HCT116 (cell line): ENCODE results near the gene CETN2. TPM values are rescaled to one million over a fixed set of nuclear protein-coding genes. Genes with fewer than 3 reads are reported as not detected.

ENCODE experiments used
- ATAC-seq: fragments of 200-7000 bp; cut with Tn5 transposase; 2 replicates; pipeline ENCODE4 v1.9.1; 2020; ENCODE audit warnings: mild to moderate bottlenecking, moderate library complexity
- BruUV-seq: library from RNA; stranded (reverse); fragments of 400-500 nt; replicated peaks from 2 replicates; lab custom pipeline; 2021; lab: Mats Ljungman, UMichigan
- CTCF ChIA-PET: fragments of 300-600 bp; sonication (Branson Sonifier 250); formaldehyde crosslinking; loops from one replicate; lab custom pipeline; 2021; ENCODE audit warnings: antibody characterized with exemption; lab: Charles Lee
- POLR2A ChIA-PET: fragments of 300-600, 350-600 bp; sonication (Branson Sonifier 250); formaldehyde crosslinking; loops from one replicate; lab custom pipeline; 2021; ENCODE audit warnings: antibody characterized with exemption; lab: Charles Lee
- RAD21 ChIA-PET, 2 experiments: fragments of 300-600 bp; sonication (Branson Sonifier 250); formaldehyde crosslinking; loops; one replicate each; lab custom pipeline; 2023; ENCODE audit warnings: low total read pairs in 2 of 2; ENCODE audit not compliant: uncharacterized antibody in 2 of 2, unreplicated experiment in 2 of 2, low non-redundant PET in 1 of 2; lab: Charles Lee
- DNase-seq: peaks from one replicate; pipeline ENCODE4 v3.0.0-alpha.2; 2010; ENCODE audit warnings: low read depth, low spot score
- H2AFZ ChIP-seq: fragments of 200-600 bp; shearing (Covaris generic), sonication (generic); 2 replicates; pipeline ENCODE4 v1.6.1; 2017; ENCODE audit warnings: low read depth, mixed run types, mixed read lengths, antibody characterized with exemption, low read length; ENCODE audit not compliant: poor library complexity, severe bottlenecking
- H3K27ac ChIP-seq: 2 replicates; pipeline ENCODE4 v1.5.1; 2012; ENCODE audit warnings: low read depth, low read length
- H3K27me3 ChIP-seq: fragments of 200-600 bp; sonication (generic); 2 replicates; pipeline ENCODE4 v1.6.1; 2016; ENCODE audit warnings: mixed run types, low read length, mixed read lengths; ENCODE audit not compliant: insufficient read depth
- H3K36me3 ChIP-seq, 2 experiments: fragments of 200-500 bp in 1 of 2; fragments of 200-600 bp in 1 of 2; sonication (Bioruptor generic) in 1 of 2; sonication (generic) in 1 of 2; 2 replicates each; pipeline versions ENCODE4 v1.5.1 to v1.6.1; 2014 to 2016; ENCODE audit warnings: low read length in 2 of 2, inconsistent platforms in 1 of 2, mixed read lengths in 1 of 2, mixed run types in 1 of 2; ENCODE audit not compliant: insufficient read depth in 2 of 2, control insufficient read depth in 1 of 2
- H3K4me1 ChIP-seq, 2 experiments: fragments of 200-600 bp in 1 of 2; sonication (generic) in 1 of 2; 2 replicates each; pipeline versions ENCODE4 v1.5.1 to v1.6.1; 2012 to 2017; ENCODE audit warnings: low read length in 2 of 2, inconsistent platforms in 1 of 2, mild to moderate bottlenecking in 1 of 2, mixed read lengths in 1 of 2, mixed run types in 1 of 2, moderate library complexity in 1 of 2; ENCODE audit not compliant: insufficient read depth in 2 of 2, control insufficient read depth in 1 of 2
- H3K4me2 ChIP-seq: fragments of 200-600 bp; sonication (generic); 2 replicates; pipeline ENCODE4 v1.6.1; 2017; ENCODE audit warnings: mixed run types, low read length, mixed read lengths
- H3K4me3 ChIP-seq, 2 experiments: fragments of 200-600 bp in 1 of 2; sonication (generic) in 1 of 2; replicated peaks in 1 of 2; 2 replicates each; pipeline ENCODE4 v1.5.1; 2011 to 2016; ENCODE audit warnings: low read length in 2 of 2, control low read depth in 1 of 2, low read depth in 1 of 2, mild to moderate bottlenecking in 1 of 2, mixed read lengths in 1 of 2, mixed run types in 1 of 2
- H3K79me2 ChIP-seq: fragments of 200-600 bp; sonication (generic); 2 replicates; pipeline ENCODE4 v1.6.1; 2017; ENCODE audit warnings: mild to moderate bottlenecking, mixed run types, low read length, moderate library complexity, mixed read lengths; ENCODE audit not compliant: insufficient read depth
- H3K9ac ChIP-seq: fragments of 200-600 bp; sonication (generic); 2 replicates; pipeline ENCODE4 v1.6.1; 2016; ENCODE audit warnings: low read length, mixed read lengths
- H3K9me2 ChIP-seq: fragments of 200-600 bp; sonication (generic), shearing (Covaris generic); 2 replicates; pipeline ENCODE4 v1.6.1; 2017; ENCODE audit warnings: mixed run types, mild to moderate bottlenecking, moderate library complexity; ENCODE audit not compliant: insufficient read depth
- H3K9me3 ChIP-seq, 2 experiments: fragments of 200-500 bp in 1 of 2; fragments of 200-600 bp in 1 of 2; sonication (Bioruptor generic) in 1 of 2; sonication (generic) in 1 of 2; 2 replicates each; pipeline ENCODE4 v1.6.1; 2014 to 2017; ENCODE audit warnings: low read length in 2 of 2, mixed read lengths in 2 of 2, inconsistent platforms in 1 of 2, low read depth in 1 of 2, mild to moderate bottlenecking in 1 of 2, mixed run types in 1 of 2, moderate library complexity in 1 of 2; ENCODE audit not compliant: control insufficient read depth in 1 of 2, insufficient read depth in 1 of 2
- H4K20me1 ChIP-seq: fragments of 200-600 bp; sonication (generic), shearing (Covaris generic); 2 replicates; pipeline ENCODE4 v1.6.1; 2017; ENCODE audit warnings: mixed run types, mild to moderate bottlenecking, moderate library complexity; ENCODE audit not compliant: insufficient read depth
- CEBPB ChIP-seq: IDR thresholded peaks from 2 replicates; pipeline ENCODE4 v1.6.1; 2012; ENCODE audit warnings: low read depth
- ELF1 ChIP-seq: IDR thresholded peaks from 2 replicates; pipeline ENCODE4 v1.6.1; 2012; ENCODE audit warnings: low read depth, borderline replicate concordance
- EZH2 ChIP-seq: fragments of 200-600 bp; sonication (generic); IDR thresholded peaks from 2 replicates; pipeline ENCODE4 v1.6.1; 2017; ENCODE audit warnings: antibody characterized with exemption, mixed run types
- EZH2phosphoT487 ChIP-seq: fragments of 200-600 bp; IDR thresholded peaks from 2 replicates; pipeline ENCODE4 v1.6.1; 2018; ENCODE audit warnings: antibody characterized with exemption, borderline replicate concordance
- FOSL1 ChIP-seq: IDR thresholded peaks from 2 replicates; pipeline ENCODE4 v1.6.1; 2012; ENCODE audit warnings: low read depth
- JUND ChIP-seq: IDR thresholded peaks from 2 replicates; pipeline ENCODE4 v1.6.1; 2012
- POLR2A ChIP-seq: IDR thresholded peaks from 2 replicates; pipeline ENCODE4 v1.7.0; 2011; ENCODE audit warnings: borderline replicate concordance; ENCODE audit not compliant: insufficient read depth, insufficient read length; ENCODE audit errors: extremely low read depth
- POLR2AphosphoS5 ChIP-seq: IDR thresholded peaks from 2 replicates; pipeline ENCODE4 v1.6.1; 2011; ENCODE audit warnings: mild to moderate bottlenecking, low read depth, low read length, moderate library complexity
- RAD21 ChIP-seq: IDR thresholded peaks from 2 replicates; pipeline ENCODE4 v1.6.1; 2012; ENCODE audit warnings: low read depth, mild to moderate bottlenecking
- REST ChIP-seq: IDR thresholded peaks from 2 replicates; pipeline ENCODE4 v1.6.1; 2012; ENCODE audit warnings: low read depth
- SP1 ChIP-seq: IDR thresholded peaks from 2 replicates; pipeline ENCODE4 v1.6.1; 2012; ENCODE audit warnings: low read depth
- SRF ChIP-seq: IDR thresholded peaks from 2 replicates; pipeline ENCODE4 v1.6.1; 2012; ENCODE audit warnings: low read depth
- ZNF274 ChIP-seq: fragments of 200-500 bp; sonication (Bioruptor generic); IDR thresholded peaks from 2 replicates; pipeline ENCODE4 v1.6.1; 2014; ENCODE audit warnings: mild to moderate bottlenecking, low read depth, low read length, inconsistent platforms
- intact Hi-C: fragments of 100-400 bp; cut with micrococcal nuclease; formaldehyde crosslinking; loops from 2 replicates; pipeline ENCODE4 v1.10.0; 2022
- total RNA-seq: library from RNA; stranded (reverse); gene quantifications from one replicate; pipeline ENCODE4 v1.2.1, GENCODE V29; 2021; ENCODE audit not compliant: unreplicated experiment
- TF ChIP-seq, protein P1 (sequence below), 3 experiments: fragments of 200-600 bp in 1 of 3; sonication (generic) in 1 of 3; IDR thresholded peaks in 2 of 3; conservative IDR thresholded peaks in 1 of 3; 2 replicates each; pipeline ENCODE4 v1.5.1; 2012 to 2017; ENCODE audit warnings: low read depth in 2 of 3, low read length in 2 of 3, antibody characterized with exemption in 1 of 3, borderline replicate concordance in 1 of 3, control low read depth in 1 of 3, mild to moderate bottlenecking in 1 of 3, mixed read lengths in 1 of 3, mixed run types in 1 of 3, moderate library complexity in 1 of 3; ENCODE audit not compliant: insufficient read depth in 1 of 3

The CETN2 gene
- total RNA-seq, 1 experiment from 2014 or later: 20.9 TPM

GRCh38 chrX:152850465-152850864 lies 19.9 kb upstream of the CETN2 start:
- CTCF ChIA-PET: no interaction called here
- Histone ChIP-seq H3K27me3 (no peaks in the 10 kb centered on the region), H3K4me3 (no peak overlapping the region), H3K9ac (no peak overlapping the region), H3K36me3 (peaks cover 0 to 3% of the 10 kb centered on the region in 2 experiments; a peak in 1 of 4 replicates), H3K4me1 (no peaks in the 10 kb centered on the region), H3K4me2 (no peak overlapping the region), H2AFZ (no peak overlapping the region), H3K79me2 (0 out of 2 replicates have a peak, but pooled peaks cover under 1% of the 10 kb centered on the region), H3K9me3 (no peaks in the 10 kb centered on the region), H4K20me1 (no peaks in the 10 kb centered on the region), H3K9me2 (no peaks in the 10 kb centered on the region), H3K27ac (no peak overlapping the region)
- DNase-seq (no peak), ATAC-seq (no peak)
- intact Hi-C loops: no loop called here
- POLR2A ChIA-PET: no interaction called here
- BruUV-seq: no TSS peak
- RAD21 ChIA-PET: no interaction called here
- TF ChIP-seq REST (no peak), SP1 (no peak)

GRCh38 chrX:152847281-152847680 lies 16.7 kb upstream of the CETN2 start:
- no peaks in the 10 kb centered on the region for H3K9me2 ChIP-seq
- BruUV-seq: no TSS peak
- no peaks in the 10 kb centered on the region for H3K27me3 ChIP-seq
- no peak overlapping the region for H3K27ac ChIP-seq
- ATAC-seq (no peak), DNase-seq (no peak)
- H2AFZ ChIP-seq: no peak overlapping the region
- H3K9ac ChIP-seq: no peak overlapping the region
- ChIA-PET CTCF (no interaction called here), POLR2A (no interaction called here), RAD21 (no interaction called here)
- no peaks in the 10 kb centered on the region for H3K4me1 ChIP-seq
- intact Hi-C loops: no loop called here
- no peak overlapping the region for H3K4me2 ChIP-seq
- H3K9me3 ChIP-seq: no peaks in the 10 kb centered on the region
- H3K4me3 ChIP-seq: no peak overlapping the region
- no peaks in the 10 kb centered on the region for H4K20me1 ChIP-seq
- 0 out of 2 replicates have a peak, but pooled peaks cover 9% of the 10 kb centered on the region for H3K79me2 ChIP-seq
- H3K36me3 ChIP-seq: peaks cover 0 to 3% of the 10 kb centered on the region in 2 experiments; a peak in 1 of 4 replicates
- TF ChIP-seq RAD21 (no peak), EZH2phosphoT487 (no peak), EZH2 (no peak), CEBPB (no peak), SRF (no peak), POLR2A (no peak), ZNF274 (no peak), ELF1 (no peak), JUND (no peak), POLR2AphosphoS5 (no peak), FOSL1 (no peak)
- TF ChIP-seq, protein P1, sequence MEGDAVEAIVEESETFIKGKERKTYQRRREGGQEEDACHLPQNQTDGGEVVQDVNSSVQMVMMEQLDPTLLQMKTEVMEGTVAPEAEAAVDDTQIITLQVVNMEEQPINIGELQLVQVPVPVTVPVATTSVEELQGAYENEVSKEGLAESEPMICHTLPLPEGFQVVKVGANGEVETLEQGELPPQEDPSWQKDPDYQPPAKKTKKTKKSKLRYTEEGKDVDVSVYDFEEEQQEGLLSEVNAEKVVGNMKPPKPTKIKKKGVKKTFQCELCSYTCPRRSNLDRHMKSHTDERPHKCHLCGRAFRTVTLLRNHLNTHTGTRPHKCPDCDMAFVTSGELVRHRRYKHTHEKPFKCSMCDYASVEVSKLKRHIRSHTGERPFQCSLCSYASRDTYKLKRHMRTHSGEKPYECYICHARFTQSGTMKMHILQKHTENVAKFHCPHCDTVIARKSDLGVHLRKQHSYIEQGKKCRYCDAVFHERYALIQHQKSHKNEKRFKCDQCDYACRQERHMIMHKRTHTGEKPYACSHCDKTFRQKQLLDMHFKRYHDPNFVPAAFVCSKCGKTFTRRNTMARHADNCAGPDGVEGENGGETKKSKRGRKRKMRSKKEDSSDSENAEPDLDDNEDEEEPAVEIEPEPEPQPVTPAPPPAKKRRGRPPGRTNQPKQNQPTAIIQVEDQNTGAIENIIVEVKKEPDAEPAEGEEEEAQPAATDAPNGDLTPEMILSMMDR (IDR thresholded peaks at IDR 0.05 in 2 of 3, conservative IDR thresholded peaks at IDR 0.05 in 1 of 3; ENCODE audit: borderline replicate concordance in 1 of 3, insufficient read depth in 1 of 3, low read depth in 2 of 3, low read length in 2 of 3): no peak
